Activated naive CD8-positive, alpha-beta T cell treated with anti-CD3 and anti-CD28 coated beads for 36 hours (primary cell): ENCODE data around the gene CHPF2. TPM values are rescaled to one million over a fixed set of nuclear protein-coding genes. Genes with fewer than 3 reads are reported as not detected.

ENCODE experiments used
- DNase-seq: peaks from one replicate; pipeline ENCODE4 v3.0.0; 2021
- H3K27ac Mint-ChIP-seq: one replicate; pipeline ENCODE4 v1.8.0; 2022; ENCODE audit warnings: mild to moderate bottlenecking, moderate library complexity, mixed read lengths
- H3K27me3 Mint-ChIP-seq: one replicate; pipeline ENCODE4 v1.8.0; 2022; ENCODE audit warnings: mild to moderate bottlenecking, mixed read lengths
- H3K36me3 Mint-ChIP-seq: one replicate; pipeline ENCODE4 v1.8.0; 2021; ENCODE audit warnings: mild to moderate bottlenecking, mixed read lengths
- H3K4me1 Mint-ChIP-seq: one replicate; pipeline ENCODE4 v1.8.0; 2021; ENCODE audit warnings: mixed read lengths
- H3K4me3 Mint-ChIP-seq: one replicate; pipeline ENCODE4 v1.8.0; 2022; ENCODE audit warnings: mild to moderate bottlenecking, moderate library complexity, mixed read lengths
- H3K9me3 Mint-ChIP-seq: one replicate; pipeline ENCODE4 v1.8.0; 2022; ENCODE audit warnings: mixed read lengths
- total RNA-seq, 2 experiments: library from RNA; stranded (reverse); gene quantifications; one replicate each; pipeline ENCODE4 v1.2.3, GENCODE V29; 2021

The CHPF2 gene, protein sequence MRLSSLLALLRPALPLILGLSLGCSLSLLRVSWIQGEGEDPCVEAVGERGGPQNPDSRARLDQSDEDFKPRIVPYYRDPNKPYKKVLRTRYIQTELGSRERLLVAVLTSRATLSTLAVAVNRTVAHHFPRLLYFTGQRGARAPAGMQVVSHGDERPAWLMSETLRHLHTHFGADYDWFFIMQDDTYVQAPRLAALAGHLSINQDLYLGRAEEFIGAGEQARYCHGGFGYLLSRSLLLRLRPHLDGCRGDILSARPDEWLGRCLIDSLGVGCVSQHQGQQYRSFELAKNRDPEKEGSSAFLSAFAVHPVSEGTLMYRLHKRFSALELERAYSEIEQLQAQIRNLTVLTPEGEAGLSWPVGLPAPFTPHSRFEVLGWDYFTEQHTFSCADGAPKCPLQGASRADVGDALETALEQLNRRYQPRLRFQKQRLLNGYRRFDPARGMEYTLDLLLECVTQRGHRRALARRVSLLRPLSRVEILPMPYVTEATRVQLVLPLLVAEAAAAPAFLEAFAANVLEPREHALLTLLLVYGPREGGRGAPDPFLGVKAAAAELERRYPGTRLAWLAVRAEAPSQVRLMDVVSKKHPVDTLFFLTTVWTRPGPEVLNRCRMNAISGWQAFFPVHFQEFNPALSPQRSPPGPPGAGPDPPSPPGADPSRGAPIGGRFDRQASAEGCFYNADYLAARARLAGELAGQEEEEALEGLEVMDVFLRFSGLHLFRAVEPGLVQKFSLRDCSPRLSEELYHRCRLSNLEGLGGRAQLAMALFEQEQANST
- 10 to 100 TPM; 24.5 to 25.1 TPM for total RNA-seq

DNA sequence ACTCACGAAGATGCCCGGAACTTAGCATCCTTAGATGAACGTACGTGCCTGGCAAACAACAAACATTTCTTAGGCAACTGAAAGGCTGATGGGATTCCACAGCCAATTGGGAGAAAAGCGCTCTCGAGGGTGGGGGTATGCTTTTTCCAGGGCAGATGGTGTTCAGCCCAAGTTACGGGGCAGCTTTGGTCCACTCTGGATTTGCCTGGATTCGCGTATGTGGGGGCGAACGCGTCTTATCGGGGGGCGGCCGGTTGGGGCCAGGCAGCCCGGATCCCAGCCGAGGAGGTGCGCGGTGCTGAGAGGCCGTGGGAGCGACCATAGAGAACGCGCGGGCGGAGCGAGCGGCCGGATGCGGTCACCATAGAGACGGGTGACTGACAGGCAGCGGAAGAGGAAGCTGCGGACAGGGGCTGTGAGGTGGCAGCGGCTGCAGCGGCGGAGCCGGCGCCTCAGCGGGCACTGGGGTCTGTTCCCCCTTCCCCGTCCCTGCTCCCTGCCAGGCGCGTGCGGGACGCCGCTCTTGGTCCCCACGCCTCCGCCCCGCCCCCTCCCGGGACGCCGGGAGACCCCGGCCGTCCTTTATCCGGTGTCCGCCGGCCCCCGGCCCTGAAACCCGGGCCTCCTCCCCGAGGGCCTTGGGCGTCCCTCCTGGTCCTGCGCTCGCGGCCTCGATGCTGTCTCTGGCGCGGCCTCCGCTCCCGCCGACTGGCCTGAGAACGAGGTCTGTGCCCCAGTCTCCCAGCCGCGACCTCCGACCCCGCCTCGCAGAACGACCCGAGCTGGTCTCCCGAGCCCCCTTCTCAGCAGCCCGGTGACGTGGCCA, at the start of gene CHPF2:
TSS of gene CHPF2 (plus strand) at position 393 of the 826 bp plus-strand sequence. CDS start 1,529 bp downstream, outside the sequence.
- Mint-ChIP-seq H3K9me3 (no peaks in the 10 kb centered on the region), H3K27ac (peak within 1 kb of the TSS; percentile 100), H3K36me3 (peaks cover 21% of the 10 kb centered on the region), H3K4me1 (peaks cover 34% of the 10 kb centered on the region), H3K27me3 (no peaks in the 10 kb centered on the region), H3K4me3 (peak within 1 kb of the TSS; percentile 100)
- DNase-seq = peak; percentile 92

DNA sequence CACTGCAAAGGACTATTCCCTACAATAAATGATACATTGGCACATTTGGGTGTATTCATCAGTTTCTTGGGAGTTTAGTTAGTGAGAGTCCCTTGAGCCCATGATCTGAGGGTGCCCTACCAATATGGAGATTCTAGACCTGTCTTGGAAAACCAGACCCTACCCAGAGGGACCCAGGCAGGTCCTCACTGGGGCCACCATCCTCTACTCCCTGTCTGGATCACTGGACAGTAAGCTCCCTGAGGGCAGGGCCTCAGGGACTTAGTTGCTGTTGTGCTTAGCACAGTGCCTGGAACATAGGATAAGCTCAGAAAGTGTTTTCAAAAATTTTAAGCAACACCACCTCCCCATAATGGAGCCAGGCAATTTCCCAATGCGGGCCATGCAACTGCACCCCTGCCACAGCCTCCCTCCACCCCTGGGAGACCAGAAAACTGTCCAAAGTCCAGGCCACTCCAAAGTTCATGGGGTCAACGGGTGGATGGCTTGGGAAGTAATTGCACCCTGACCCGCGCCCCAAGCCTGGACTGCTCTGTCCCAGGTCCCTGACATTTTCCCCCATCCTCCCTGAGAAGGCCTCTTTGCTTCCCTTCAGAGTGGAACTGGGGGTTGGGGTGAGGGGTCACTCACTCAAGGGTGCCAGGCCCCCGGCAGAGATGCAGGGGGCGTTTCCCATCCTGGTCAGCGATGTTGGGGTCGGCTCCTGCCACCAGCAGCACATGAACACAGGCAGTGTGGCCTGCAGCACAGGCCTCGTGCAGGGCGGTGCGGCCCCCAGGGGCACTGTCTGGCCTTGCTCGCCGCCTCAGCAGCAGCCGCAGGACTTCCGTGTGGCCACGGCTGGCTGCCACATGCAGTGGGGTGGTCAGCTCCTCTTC, 46.3 kb upstream of the CHPF2 start:
- no peak overlapping the region for H3K27ac Mint-ChIP-seq
- H3K27me3 Mint-ChIP-seq = peaks cover 5% of the 10 kb centered on the region
- no peaks in the 10 kb centered on the region for H3K36me3 Mint-ChIP-seq
- H3K9me3 Mint-ChIP-seq = no peaks in the 10 kb centered on the region
- H3K4me1 Mint-ChIP-seq = no peaks in the 10 kb centered on the region
- no peak overlapping the region for H3K4me3 Mint-ChIP-seq
- DNase-seq = no peak

DNA sequence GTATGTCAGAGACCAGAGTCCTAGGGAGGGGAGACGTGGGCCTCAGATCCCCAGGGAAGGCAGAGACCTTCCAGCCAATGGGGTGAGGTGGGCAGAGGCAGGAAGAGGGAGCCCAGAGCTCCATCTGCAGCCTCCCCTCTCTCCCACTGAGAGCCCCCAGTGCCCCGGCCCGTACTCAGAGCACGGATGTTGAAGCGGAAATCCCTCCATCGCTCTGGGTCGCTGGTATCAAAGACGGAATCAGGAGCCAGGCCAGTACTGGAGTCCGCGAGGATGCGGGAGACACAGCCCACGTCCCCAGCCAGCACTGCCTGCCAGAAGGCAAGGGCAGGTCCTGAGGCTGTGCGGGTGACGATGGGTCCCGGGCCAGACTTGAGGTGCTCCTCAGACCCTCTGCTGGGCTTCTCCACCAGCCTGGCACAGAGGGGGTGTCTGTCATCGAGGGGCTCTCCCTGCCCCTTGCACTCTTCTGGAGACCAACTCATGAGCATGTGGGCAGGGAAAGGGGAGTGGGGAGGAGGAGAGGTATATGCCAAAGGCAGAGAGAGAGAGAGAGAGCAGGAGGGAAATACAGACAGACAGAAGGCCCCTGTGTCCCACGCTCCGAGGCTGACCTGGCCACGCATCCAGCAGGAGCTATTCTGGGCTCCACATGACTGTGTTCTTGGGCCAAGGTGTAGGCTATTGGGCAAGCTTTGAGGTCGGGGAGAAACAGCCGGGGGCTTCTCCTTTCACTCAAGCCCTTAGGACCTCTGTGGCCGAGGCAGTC, 45.5 kb upstream of the CHPF2 start, which contains the start of gene ASB10:
TSS of gene ASB10 (minus strand) at position 611 of the 769 bp plus-strand sequence. CDS start at position 491, 120 bp downstream.
- H3K9me3 Mint-ChIP-seq = no peaks in the 10 kb centered on the region
- H3K4me3 Mint-ChIP-seq = no peak within 1 kb of the TSS
- peaks cover 4% of the 10 kb centered on the region for H3K27me3 Mint-ChIP-seq
- H3K36me3 Mint-ChIP-seq = no peaks in the 10 kb centered on the region
- DNase-seq = no peak
- H3K27ac Mint-ChIP-seq = no peak within 1 kb of the TSS
- H3K4me1 Mint-ChIP-seq = no peaks in the 10 kb centered on the region

DNA sequence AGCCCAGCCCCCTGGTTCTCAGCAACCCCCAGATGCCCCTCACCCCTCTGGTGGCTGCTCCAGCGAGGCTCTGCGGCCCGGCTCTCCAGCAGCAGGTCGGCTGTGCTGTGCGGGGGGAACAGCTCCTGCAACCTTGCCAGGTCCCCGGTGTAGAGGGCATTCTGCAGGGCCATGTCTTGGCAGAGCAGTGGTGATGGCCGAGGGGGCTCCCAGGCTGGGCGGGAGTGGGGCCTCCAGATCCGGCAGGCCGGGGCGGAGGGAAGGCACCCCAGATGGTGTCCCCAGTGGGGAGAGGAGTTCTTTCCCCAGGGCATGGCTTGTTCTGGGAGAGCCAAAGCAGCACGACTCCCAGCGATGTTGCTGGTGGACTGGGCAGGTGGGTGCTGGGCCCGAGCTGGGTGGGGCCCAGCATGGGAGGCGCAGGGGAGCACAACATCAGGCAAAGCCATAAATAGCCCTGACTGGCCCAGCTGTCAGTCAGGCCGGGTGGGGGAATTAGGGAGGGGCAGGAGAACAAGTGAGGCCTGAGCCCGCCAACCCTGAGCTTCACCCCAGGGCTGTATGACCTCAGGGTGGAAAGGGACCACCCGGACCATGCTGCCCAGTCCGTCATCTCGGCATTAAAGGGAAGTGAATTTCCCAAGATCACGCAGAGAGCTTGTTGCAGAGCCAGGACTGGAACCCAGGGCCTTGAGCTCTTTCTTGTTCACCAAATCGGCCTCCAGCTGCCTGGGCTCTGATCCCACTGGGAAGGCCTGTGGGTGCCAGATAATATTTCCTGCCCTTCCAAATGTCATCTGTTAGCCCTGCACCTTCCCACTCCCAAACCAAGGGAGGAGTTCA, 44.7 kb upstream of the CHPF2 start:
- H3K9me3 Mint-ChIP-seq = no peaks in the 10 kb centered on the region
- no peak overlapping the region for H3K4me3 Mint-ChIP-seq
- DNase-seq = no peak
- no peaks in the 10 kb centered on the region for H3K36me3 Mint-ChIP-seq
- H3K4me1 Mint-ChIP-seq = no peaks in the 10 kb centered on the region
- no peak overlapping the region for H3K27ac Mint-ChIP-seq
- H3K27me3 Mint-ChIP-seq = no peaks in the 10 kb centered on the region

DNA sequence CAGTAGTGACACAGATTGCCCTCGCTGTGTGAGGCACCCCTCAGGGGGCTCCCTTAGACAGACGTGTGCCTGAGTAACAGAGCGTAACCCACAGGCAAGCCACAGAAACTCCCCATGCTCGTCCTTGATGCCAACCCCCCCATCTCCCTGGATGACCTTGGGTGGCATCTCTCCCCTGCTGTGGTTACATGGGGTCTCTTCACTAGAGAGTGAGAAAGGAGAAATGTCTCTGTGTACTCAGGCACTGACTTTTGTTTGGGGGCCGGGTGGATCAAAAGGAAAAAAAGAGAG, 44.1 kb upstream of the CHPF2 start:
- Mint-ChIP-seq H3K4me3 (no peak overlapping the region), H3K9me3 (no peaks in the 10 kb centered on the region), H3K4me1 (no peaks in the 10 kb centered on the region), H3K27ac (no peak overlapping the region), H3K36me3 (no peaks in the 10 kb centered on the region), H3K27me3 (no peaks in the 10 kb centered on the region)
- no peak for DNase-seq

DNA sequence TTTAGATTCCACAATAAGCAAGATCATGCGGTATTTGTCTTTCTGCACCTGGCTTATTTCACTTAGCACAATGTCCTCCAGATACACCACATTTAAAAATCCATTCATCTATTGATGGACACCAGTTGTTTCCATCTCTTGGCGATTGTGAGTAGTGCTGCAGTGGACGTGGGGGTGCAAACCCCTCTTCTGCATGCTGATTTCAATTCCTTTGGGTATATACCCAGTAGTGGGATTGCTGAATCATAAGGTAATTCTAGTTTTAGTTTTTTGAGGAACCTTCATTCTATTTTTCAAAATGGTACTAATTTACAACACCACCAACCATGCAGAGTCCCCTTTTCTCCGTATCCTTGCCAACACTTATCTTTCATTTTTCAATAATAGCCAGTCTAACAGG, 43.2 kb upstream of the CHPF2 start:
- Mint-ChIP-seq H3K27me3 (no peaks in the 10 kb centered on the region), H3K9me3 (no peaks in the 10 kb centered on the region), H3K36me3 (no peaks in the 10 kb centered on the region), H3K4me1 (no peaks in the 10 kb centered on the region), H3K27ac (no peak overlapping the region), H3K4me3 (no peak overlapping the region)
- no peak for DNase-seq

DNA sequence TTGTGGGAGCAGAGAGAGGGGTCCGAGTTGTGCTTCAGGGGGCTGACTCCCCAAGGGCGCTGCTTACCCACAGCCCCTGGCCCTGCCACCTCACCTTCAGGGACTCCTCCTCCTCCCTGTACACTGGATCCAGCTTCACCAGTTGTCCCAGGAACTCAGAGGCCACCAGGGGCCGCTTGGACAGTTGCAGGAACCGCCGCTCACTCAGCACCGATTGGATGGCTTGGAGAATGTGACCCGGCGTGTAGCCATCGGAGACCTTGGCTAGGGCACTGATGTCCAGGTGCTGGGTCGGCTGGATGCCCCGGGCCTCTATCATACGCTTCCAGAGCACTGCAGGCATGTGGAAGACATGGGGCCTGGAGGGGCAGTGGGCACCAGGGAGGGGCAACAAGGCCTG, 40.7 kb upstream of the CHPF2 start:
- no peaks in the 10 kb centered on the region for H3K36me3 Mint-ChIP-seq
- no peak for DNase-seq
- no peak overlapping the region for H3K27ac Mint-ChIP-seq
- H3K9me3 Mint-ChIP-seq = no peaks in the 10 kb centered on the region
- no peak overlapping the region for H3K4me3 Mint-ChIP-seq
- H3K4me1 Mint-ChIP-seq = no peaks in the 10 kb centered on the region
- H3K27me3 Mint-ChIP-seq = peaks cover 8% of the 10 kb centered on the region

DNA sequence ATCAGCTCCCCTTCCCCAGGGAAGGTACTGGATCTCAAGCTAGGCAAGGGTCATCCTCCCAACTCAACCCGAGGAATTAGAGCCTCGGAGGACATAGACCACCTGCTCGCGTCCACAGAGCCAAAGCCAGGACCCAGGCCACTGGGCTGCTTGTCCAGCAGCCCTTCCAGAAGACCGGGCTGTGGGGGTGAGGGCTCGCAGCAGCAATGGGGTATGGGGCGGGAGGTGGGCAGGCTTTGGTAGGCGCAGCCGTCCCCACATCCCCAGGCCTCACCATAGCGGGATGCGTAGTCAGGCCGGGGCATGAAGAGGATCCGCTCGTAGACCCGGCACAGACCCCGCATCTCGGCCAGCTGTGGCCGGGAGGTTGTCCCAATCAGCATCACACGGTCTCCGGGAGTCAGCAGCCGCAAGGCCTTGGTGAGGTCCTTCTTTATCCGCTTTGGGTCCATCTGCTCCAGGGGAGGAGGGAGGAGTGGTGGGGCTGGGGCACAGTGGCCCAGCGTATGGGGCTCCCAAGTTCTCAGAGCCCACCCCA, 40.2 kb upstream of the CHPF2 start:
- Mint-ChIP-seq H3K27ac (no peak overlapping the region), H3K36me3 (no peaks in the 10 kb centered on the region), H3K9me3 (no peaks in the 10 kb centered on the region), H3K27me3 (peaks cover 8% of the 10 kb centered on the region), H3K4me3 (no peak overlapping the region), H3K4me1 (no peaks in the 10 kb centered on the region)
- no peak for DNase-seq

DNA sequence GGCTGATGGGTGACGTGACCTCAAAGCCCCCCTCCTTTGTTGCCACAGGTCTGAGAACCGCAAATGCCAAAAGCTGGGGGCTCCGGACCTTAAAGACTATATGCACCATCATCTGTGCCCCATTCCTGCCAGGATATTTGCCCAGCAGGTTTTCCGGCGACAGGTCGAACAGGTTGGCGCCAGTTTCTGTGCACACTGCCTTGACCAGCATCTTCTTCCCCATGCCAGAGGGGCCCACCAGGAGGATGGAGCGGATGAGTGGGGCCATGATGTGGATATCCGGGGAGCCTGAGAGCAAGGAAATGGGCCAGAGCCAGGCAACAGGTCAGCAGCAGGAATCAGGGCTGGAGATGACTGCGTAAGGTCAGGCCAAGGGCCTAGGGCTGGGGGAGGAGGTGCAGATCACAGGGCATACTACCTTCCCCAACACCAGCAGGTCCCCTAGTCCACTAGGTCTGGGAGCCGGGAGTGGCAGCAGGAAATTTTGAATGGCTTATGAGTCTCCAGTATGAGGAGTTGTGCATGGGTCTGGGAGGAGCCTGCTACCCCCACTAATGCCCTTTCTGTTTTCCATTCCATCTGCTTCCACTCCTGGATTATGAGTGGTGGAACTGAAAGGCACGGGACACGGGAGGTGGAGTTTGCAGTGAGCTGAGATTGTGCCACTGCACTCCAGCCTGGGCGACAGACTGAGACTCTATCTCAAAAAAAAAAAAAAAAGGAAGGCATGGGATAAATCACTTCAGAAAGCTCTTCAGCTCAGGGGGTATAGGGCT, 38.9 kb upstream of the CHPF2 start:
- Mint-ChIP-seq H3K27ac (no peak overlapping the region), H3K27me3 (peaks cover 8% of the 10 kb centered on the region), H3K36me3 (no peaks in the 10 kb centered on the region), H3K9me3 (no peaks in the 10 kb centered on the region), H3K4me3 (no peak overlapping the region), H3K4me1 (no peaks in the 10 kb centered on the region)
- DNase-seq = no peak

DNA sequence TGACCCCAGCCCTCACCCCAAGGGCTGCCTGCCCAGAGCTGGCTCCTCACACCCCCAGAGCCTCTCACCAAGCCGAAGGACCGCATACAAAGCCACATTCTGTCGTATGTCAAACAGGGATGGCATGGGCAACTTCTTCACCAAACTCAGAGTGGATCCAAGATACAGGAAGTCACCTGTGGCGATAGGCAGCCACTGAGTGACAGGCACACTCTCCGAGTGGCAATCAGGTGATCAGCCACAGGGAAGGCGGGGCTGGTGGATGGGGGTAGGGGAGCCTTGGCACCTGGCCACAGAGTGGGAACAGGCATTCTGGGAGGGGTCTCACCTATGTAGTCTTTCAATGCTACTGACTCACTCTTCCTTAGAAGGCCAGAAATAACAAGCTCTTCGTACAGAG, 38.1 kb upstream of the CHPF2 start:
- no peaks in the 10 kb centered on the region for H3K9me3 Mint-ChIP-seq
- DNase-seq = no peak
- H3K27ac Mint-ChIP-seq = no peak overlapping the region
- no peaks in the 10 kb centered on the region for H3K4me1 Mint-ChIP-seq
- no peaks in the 10 kb centered on the region for H3K36me3 Mint-ChIP-seq
- no peak overlapping the region for H3K4me3 Mint-ChIP-seq
- H3K27me3 Mint-ChIP-seq = peaks cover 8% of the 10 kb centered on the region

DNA sequence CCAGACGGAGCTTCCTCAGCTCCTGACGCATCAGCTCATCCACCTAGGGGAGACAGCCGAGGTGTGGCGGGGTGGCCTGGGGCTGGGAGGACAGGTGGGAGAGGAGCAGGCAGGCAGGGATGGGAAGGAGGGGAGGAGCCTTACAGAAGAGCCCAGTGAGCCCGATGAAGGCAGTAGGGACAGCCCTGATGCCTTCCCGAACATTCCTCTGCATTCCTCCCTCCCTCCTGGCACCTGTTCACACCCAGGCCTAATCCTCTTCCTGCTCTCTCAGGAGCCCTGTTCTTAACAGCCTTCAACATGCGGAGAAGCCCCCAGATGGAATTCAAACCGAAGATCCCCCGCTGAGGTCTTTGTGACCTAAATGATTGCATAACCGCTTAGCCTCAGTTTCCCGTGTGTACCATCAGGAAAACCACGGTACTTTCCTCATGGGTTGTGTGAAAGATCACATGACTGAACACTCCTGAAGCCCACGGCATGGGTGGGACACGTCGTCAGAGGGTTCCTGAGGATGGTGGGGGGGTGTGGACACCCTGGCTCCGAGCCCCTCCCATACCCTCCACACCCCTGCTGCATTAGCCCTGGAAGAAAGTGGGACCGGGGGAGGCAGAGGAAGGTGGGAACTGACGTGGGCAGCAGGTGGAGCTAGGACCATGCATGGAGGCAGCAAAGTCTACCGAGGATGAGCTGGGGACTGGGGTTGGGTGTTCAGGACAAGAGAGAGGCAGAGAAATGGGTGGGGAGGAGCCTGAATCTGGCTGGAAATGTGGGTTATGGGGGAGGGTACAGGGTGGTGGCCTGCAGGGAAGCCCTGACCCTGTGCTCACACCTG, 36.5 kb upstream of the CHPF2 start:
- Mint-ChIP-seq H3K27ac (no peak overlapping the region), H3K4me1 (no peaks in the 10 kb centered on the region), H3K36me3 (no peaks in the 10 kb centered on the region), H3K9me3 (no peaks in the 10 kb centered on the region), H3K4me3 (no peak overlapping the region), H3K27me3 (peaks cover 8% of the 10 kb centered on the region)
- DNase-seq = no peak

DNA sequence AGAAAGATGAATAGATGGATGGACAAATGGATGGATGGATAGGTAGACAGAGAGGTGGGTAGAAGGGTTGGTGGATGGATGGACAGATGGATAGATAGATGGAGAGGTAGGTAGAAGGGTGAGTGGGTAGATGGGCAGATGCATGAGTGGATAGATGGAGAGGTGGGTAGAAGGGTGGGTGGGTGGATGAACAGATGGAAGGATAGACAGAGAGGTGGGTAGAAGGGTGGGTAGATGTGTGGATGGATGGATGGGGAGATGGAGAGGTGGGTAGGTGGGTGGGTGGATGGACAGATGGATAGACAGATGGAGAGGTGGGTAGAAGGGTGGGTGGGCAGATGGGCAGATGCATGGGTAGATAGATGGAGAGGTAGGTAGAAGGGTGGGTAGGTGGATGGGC, 34.4 kb upstream of the CHPF2 start:
- H3K4me1 Mint-ChIP-seq = no peaks in the 10 kb centered on the region
- no peak overlapping the region for H3K4me3 Mint-ChIP-seq
- H3K27ac Mint-ChIP-seq = no peak overlapping the region
- no peaks in the 10 kb centered on the region for H3K36me3 Mint-ChIP-seq
- H3K9me3 Mint-ChIP-seq = no peaks in the 10 kb centered on the region
- peaks cover 8% of the 10 kb centered on the region for H3K27me3 Mint-ChIP-seq
- DNase-seq = no peak
